Activated CD4-positive, alpha-beta T cell treated with anti-CD3 and anti-CD28 coated beads, Interleukin-2, Interleukin-6, amounts not matched to agents 100 ng/mL and 50 ng/mL, durations not matched to agents 16 hours and 8 hours (primary cell): Measurements from ENCODE around the gene NR1H4.
"Not testable (repeated sequence)": the region's sequence is repeated elsewhere in the genome, so short reads cannot be mapped to it uniquely, and the experiment has no call there.

Experiments
- DNase-seq: peaks from one replicate; pipeline ENCODE4 v3.0.0-alpha.2; 2020

The NR1H4 gene

GRCh38 chr12:100520048-100520769 is 46.5 kb downstream of the NR1H4 start:
- no peak for DNase-seq

- DNase-seq = no peak
Measured at GRCh38 chr12:100521958-100522357, 48.3 kb downstream of the NR1H4 start.

GRCh38 chr12:100528034-100528433 is 54.4 kb downstream of the NR1H4 start:
- no peak for DNase-seq

GRCh38 chr12:100528471-100529127 is 54.9 kb downstream of the NR1H4 start:
- DNase-seq = no peak

- no peak for DNase-seq
Measured at GRCh38 chr12:100529756-100530350, 56.2 kb downstream of the NR1H4 start.

- no peak for DNase-seq
Measured at GRCh38 chr12:100533376-100533775, 59.7 kb downstream of the NR1H4 start.

GRCh38 chr12:100534625-100535227 is 61.1 kb downstream of the NR1H4 start:
- no peak for DNase-seq

GRCh38 chr12:100539202-100539601 is 65.5 kb downstream of the NR1H4 start:
- peak; percentile 26 for DNase-seq

- DNase-seq = no peak
Measured at GRCh38 chr12:100544165-100544564, 70.5 kb downstream of the NR1H4 start.

GRCh38 chr12:100545092-100545491 is 71.4 kb downstream of the NR1H4 start:
- no peak for DNase-seq

- DNase-seq = no peak
Measured at GRCh38 chr12:100553936-100554335, 80.3 kb downstream of the NR1H4 start.

GRCh38 chr12:100554608-100555077 is 81.0 kb downstream of the NR1H4 start:
- DNase-seq = peak; percentile 42

GRCh38 chr12:100555722-100556121 is 82.1 kb downstream of the NR1H4 start:
- no peak for DNase-seq

GRCh38 chr12:100557357-100557756 is 83.7 kb downstream of the NR1H4 start:
- DNase-seq = no peak

- not testable (repeated sequence) for DNase-seq
Measured at GRCh38 chr12:100559261-100559660, 85.6 kb downstream of the NR1H4 start.

- DNase-seq = no peak
Measured at GRCh38 chr12:100564090-100564489, 90.4 kb downstream of the NR1H4 start.

- DNase-seq = no peak
Measured at GRCh38 chr12:100564905-100565467, 91.3 kb downstream of the NR1H4 start.

GRCh38 chr12:100565987-100566545 is 92.4 kb downstream of the NR1H4 start:
- no peak for DNase-seq

GRCh38 chr12:100566887-100567637 is 93.4 kb downstream of the NR1H4 start:
- DNase-seq = no peak

GRCh38 chr12:100567945-100568344 is 94.3 kb downstream of the NR1H4 start:
- no peak for DNase-seq

GRCh38 chr12:100572184-100572583 is 98.5 kb downstream of the NR1H4 start:
- DNase-seq = no peak
